CD4-positive, CD25-positive, alpha-beta regulatory T cell (primary cell): ENCODE data around the gene TMC1. TPM values are rescaled to one million over a fixed set of nuclear protein-coding genes. Genes with fewer than 3 reads are reported as not detected.

Experiments
- ATAC-seq, 2 donors: fragments of 150-1000 bp; cut with Tn5 transposase; one replicate each; pipeline ENCODE4 v1.10.0; 2021; ENCODE audit warnings: low read depth in 2 of 2, moderate number of reproducible peaks in 2 of 2, moderate library complexity in 1 of 2
- DNase-seq, 3 donors: peaks; one replicate each; pipeline versions ENCODE4 v3.0.0 to v3.0.0-alpha.2; 2012 to 2022; ENCODE audit warnings: mixed read lengths in 1 of 3
- H3K27ac ChIP-seq: one replicate; pipeline ENCODE4 v1.7.0; 2013; ENCODE audit warnings: mild to moderate bottlenecking, low read length; ENCODE audit not compliant: insufficient read depth, poor library complexity, severe bottlenecking
- H3K27me3 ChIP-seq: one replicate; pipeline ENCODE4 v1.7.0; 2013; ENCODE audit warnings: low read length; ENCODE audit not compliant: control insufficient read depth, insufficient read depth
- H3K36me3 ChIP-seq: one replicate; pipeline ENCODE4 v1.7.0; 2013; ENCODE audit warnings: mild to moderate bottlenecking, low read length, moderate library complexity; ENCODE audit not compliant: control insufficient read depth, insufficient read depth
- H3K4me1 ChIP-seq: 2 replicates; pipeline ENCODE4 v1.7.0; 2013; ENCODE audit warnings: mild to moderate bottlenecking, low read length; ENCODE audit not compliant: insufficient read depth, control insufficient read depth, poor library complexity, severe bottlenecking
- H3K4me3 ChIP-seq: one replicate; pipeline ENCODE4 v1.7.0; 2013; ENCODE audit warnings: low read depth, mild to moderate bottlenecking, low read length, moderate library complexity
- H3K9me3 ChIP-seq, 2 experiments: 1 replicate in 1 of 2; 2 replicates in 1 of 2; pipeline ENCODE4 v1.7.0; 2013; ENCODE audit warnings: low read length in 2 of 2, mild to moderate bottlenecking in 1 of 2, moderate library complexity in 1 of 2; ENCODE audit not compliant: control insufficient read depth in 2 of 2
- H3K27ac Mint-ChIP-seq, 3 donors: one replicate each; pipeline ENCODE4 v1.8.0; 2020 to 2022; ENCODE audit warnings: mild to moderate bottlenecking in 3 of 3, mixed read lengths in 3 of 3, moderate library complexity in 2 of 3
- H3K27me3 Mint-ChIP-seq: one replicate; pipeline ENCODE4 v1.8.0; 2022; ENCODE audit warnings: mild to moderate bottlenecking, mixed read lengths
- H3K36me3 Mint-ChIP-seq: one replicate; pipeline ENCODE4 v1.8.0; 2020; ENCODE audit warnings: mixed read lengths
- H3K4me1 Mint-ChIP-seq, 4 donors: one replicate each; pipeline ENCODE4 v1.8.0; 2020 to 2022; ENCODE audit warnings: mixed read lengths in 4 of 4, mild to moderate bottlenecking in 1 of 4
- H3K4me3 Mint-ChIP-seq, 4 donors: one replicate each; pipeline ENCODE4 v1.8.0; 2020 to 2022; ENCODE audit warnings: mild to moderate bottlenecking in 4 of 4, mixed read lengths in 4 of 4, moderate library complexity in 3 of 4
- H3K9me3 Mint-ChIP-seq, 7 donors: one replicate each; pipeline ENCODE4 v1.8.0; 2020 to 2022; ENCODE audit warnings: mixed read lengths in 7 of 7, mild to moderate bottlenecking in 3 of 7, moderate library complexity in 2 of 7
- polyA plus RNA-seq, 4 donors: library from polyadenylated mRNA; unstranded; fragments of 300-500 nt; fragmentation: Illumina TruSeq; gene quantifications; one replicate each; pipeline ENCODE4 v1.2.3, GENCODE V29; 2021
- total RNA-seq: library from RNA; stranded (reverse); gene quantifications from one replicate; pipeline ENCODE4 v1.2.3, GENCODE V29; 2022

Gene TMC1
- total and polyA plus RNA-seq, 5 donors from 2014 or later: not detected

DNA sequence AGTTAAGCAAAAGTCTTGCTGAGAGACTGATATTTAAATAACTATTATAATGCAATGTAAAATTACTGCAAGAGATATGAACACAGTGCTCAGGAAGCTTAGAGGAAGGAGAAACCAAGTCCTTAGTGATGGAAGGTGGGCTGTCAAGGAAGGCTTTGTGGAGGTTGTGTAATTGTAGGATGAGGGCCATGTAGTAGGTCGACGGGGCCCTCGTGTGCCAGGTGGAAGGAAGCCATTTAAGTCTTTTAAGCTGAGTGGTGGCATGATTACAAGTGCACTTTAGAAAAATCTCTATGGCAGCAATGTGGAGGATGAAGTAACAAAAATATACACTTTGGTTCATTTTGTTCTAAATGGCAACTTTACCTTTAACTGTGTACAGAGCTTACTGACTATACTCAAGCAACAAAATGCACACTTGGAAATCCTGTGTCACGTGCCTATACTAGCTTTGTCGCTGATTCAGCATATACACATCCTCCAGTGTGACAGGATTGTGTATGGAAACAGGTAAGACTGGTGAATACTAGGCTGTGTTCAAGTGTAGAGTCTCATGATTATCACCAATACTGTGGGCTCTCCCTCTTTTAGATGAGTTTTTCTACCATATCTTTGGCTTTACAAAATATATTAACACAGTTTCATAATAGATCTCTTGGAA is 78.6 kb downstream of the TMC1 start:
- H3K9me3 ChIP-seq: no peaks in the 10 kb centered on the region
- no peak overlapping the region for H3K27ac ChIP-seq
- no peaks in the 10 kb centered on the region for H3K36me3 Mint-ChIP-seq
- no peak overlapping the region for H3K27ac Mint-ChIP-seq
- ATAC-seq: no peak
- DNase-seq: no peak
- H3K4me3 ChIP-seq: no peak overlapping the region
- H3K4me1 ChIP-seq: no peaks in the 10 kb centered on the region
- H3K27me3 Mint-ChIP-seq: peaks cover 6% of the 10 kb centered on the region
- no peaks in the 10 kb centered on the region for H3K27me3 ChIP-seq
- H3K9me3 Mint-ChIP-seq: no peaks in the 10 kb centered on the region
- H3K36me3 ChIP-seq: no peaks in the 10 kb centered on the region
- no peak overlapping the region for H3K4me3 Mint-ChIP-seq
- H3K4me1 Mint-ChIP-seq: peaks cover 0 to 4% (median 0%) of the 10 kb centered on the region in 4 donors

DNA sequence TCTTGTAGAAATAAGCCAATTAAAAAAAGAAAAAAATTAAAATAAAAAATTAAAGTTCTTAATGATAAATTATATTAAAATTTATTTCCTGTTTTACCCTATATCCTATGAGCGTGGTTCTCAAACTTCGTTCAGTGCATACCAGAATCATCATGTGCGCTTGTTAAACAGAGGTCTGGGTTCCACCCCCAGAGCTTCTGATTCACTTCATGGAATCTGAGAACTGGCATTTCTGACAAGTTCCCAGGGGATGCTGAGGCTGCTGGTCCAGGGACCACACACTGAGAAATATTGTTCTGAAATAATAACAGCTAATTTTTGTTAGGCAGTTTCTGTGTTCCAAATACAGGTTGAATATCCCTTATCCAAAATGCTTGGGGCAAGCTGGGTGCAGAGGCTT is 79.3 kb downstream of the TMC1 start:
- peaks cover 0 to 4% (median 0%) of the 10 kb centered on the region in 4 donors for H3K4me1 Mint-ChIP-seq
- H3K4me3 Mint-ChIP-seq: no peak overlapping the region
- Histone ChIP-seq H3K4me3 (no peak overlapping the region), H3K36me3 (no peaks in the 10 kb centered on the region), H3K4me1 (no peaks in the 10 kb centered on the region), H3K9me3 (no peaks in the 10 kb centered on the region), H3K27ac (no peak overlapping the region), H3K27me3 (no peaks in the 10 kb centered on the region)
- peaks cover 7% of the 10 kb centered on the region for H3K27me3 Mint-ChIP-seq
- H3K27ac Mint-ChIP-seq: no peak overlapping the region
- H3K36me3 Mint-ChIP-seq: no peaks in the 10 kb centered on the region
- DNase-seq (no peak), ATAC-seq (no peak)
- H3K9me3 Mint-ChIP-seq: no peaks in the 10 kb centered on the region

DNA sequence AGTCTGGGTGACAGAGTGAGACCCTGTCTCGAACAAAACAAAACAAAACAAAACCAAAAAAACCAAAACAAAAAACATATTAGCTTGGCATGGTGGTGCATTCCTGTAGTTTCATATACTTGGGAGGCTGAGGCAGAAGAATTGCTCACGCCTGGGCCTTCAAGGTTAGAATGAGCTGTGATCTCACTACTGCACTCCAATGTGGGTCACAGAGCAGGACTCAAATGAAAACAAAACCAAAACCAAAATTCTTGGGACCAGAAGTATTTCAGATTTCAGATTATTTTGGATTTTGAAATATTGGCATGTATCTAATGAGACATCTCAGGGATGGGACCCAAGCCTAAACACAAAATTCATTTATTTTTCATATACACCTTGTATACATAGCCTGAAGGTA is 80.2 kb downstream of the TMC1 start:
- Histone ChIP-seq H3K27me3 (no peaks in the 10 kb centered on the region), H3K4me1 (no peaks in the 10 kb centered on the region), H3K9me3 (no peaks in the 10 kb centered on the region), H3K4me3 (no peak overlapping the region), H3K36me3 (no peaks in the 10 kb centered on the region), H3K27ac (no peak overlapping the region)
- ATAC-seq: no peak
- Mint-ChIP-seq H3K4me3 (no peak overlapping the region), H3K4me1 (peaks cover 0 to 4% (median 0%) of the 10 kb centered on the region in 4 donors), H3K9me3 (peaks cover 0 to 1% (median 0%) of the 10 kb centered on the region in 7 donors), H3K27ac (no peak overlapping the region), H3K27me3 (peaks cover 7% of the 10 kb centered on the region), H3K36me3 (no peaks in the 10 kb centered on the region)
- no peak for DNase-seq

DNA sequence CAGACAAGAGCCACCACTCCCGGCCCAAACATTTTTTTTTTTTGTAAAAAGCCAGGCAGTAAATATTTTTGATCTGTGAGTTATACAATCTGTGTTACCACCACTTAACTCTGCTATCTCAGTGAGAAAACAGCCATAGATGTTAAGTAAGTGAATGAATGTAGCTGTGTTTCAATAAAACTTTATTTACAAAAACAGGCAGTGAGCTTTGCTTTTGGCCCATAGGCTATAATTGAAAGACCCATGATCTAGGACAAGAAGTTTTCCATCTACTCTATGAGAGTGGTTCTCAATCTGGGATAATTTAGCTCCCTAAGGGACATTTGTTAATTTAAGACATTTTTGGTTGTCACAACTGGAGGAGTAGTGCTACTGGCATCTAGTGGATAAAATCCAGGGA is 91.0 kb downstream of the TMC1 start:
- H3K27ac Mint-ChIP-seq: no peak overlapping the region
- Histone ChIP-seq H3K36me3 (no peaks in the 10 kb centered on the region), H3K27ac (no peak overlapping the region), H3K9me3 (no peaks in the 10 kb centered on the region), H3K4me1 (no peaks in the 10 kb centered on the region), H3K4me3 (no peak overlapping the region), H3K27me3 (no peaks in the 10 kb centered on the region)
- H3K4me3 Mint-ChIP-seq: no peak overlapping the region
- DNase-seq (no peak), ATAC-seq (no peak)
- H3K9me3 Mint-ChIP-seq: peaks cover 0 to 1% (median 0%) of the 10 kb centered on the region in 7 donors
- H3K27me3 Mint-ChIP-seq: peaks cover 5% of the 10 kb centered on the region
- H3K4me1 Mint-ChIP-seq: no peaks in the 10 kb centered on the region
- H3K36me3 Mint-ChIP-seq: no peaks in the 10 kb centered on the region

DNA sequence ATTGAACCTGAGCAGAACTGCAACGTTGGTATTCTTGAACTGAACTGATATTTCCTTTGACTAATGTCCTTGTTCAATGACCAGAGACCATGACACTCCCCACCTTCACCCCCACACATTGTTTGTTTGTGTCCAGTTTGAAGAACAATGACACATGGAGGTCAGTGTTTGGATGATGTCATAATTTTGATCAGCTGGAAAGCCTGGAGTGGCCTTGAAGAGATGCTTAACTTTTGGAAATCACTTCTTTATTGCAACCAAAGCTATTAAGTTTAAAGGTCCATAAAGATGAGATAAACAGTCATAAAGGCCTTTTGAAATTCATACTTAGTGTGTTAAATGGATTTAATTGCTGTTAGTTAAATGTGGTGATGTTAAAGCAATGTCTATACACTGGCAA is 92.7 kb downstream of the TMC1 start:
- no peaks in the 10 kb centered on the region for H3K27me3 ChIP-seq
- no peaks in the 10 kb centered on the region for H3K4me1 Mint-ChIP-seq
- ATAC-seq: no peak
- H3K36me3 Mint-ChIP-seq: no peaks in the 10 kb centered on the region
- no peak overlapping the region for H3K4me3 Mint-ChIP-seq
- H3K4me1 ChIP-seq: no peaks in the 10 kb centered on the region
- peaks cover 0 to 1% (median 0%) of the 10 kb centered on the region in 7 donors for H3K9me3 Mint-ChIP-seq
- no peak for DNase-seq
- H3K27me3 Mint-ChIP-seq: peaks cover 5% of the 10 kb centered on the region
- no peaks in the 10 kb centered on the region for H3K9me3 ChIP-seq
- H3K27ac ChIP-seq: no peak overlapping the region
- H3K36me3 ChIP-seq: no peaks in the 10 kb centered on the region
- no peak overlapping the region for H3K27ac Mint-ChIP-seq
- H3K4me3 ChIP-seq: no peak overlapping the region

DNA sequence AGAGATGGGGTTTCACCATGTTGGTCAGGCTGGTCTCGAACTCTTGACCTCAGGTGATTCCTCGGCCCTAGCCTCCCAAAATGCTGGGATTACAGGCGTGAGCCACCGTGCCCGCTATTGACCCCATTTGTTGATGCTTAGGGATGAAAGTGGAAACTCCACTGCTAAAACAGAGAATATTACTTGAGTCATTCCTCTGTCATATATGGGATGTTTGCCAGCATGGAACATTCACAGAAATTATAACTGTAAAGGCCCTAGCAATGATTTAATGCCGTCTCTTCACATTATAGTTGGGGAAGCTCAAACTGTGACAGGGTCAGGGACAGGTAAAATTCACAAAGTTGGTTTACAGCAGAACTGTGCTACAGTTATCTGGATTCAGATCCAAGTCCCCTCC is 94.5 kb downstream of the TMC1 start:
- Histone ChIP-seq H3K27me3 (no peaks in the 10 kb centered on the region), H3K36me3 (no peaks in the 10 kb centered on the region), H3K9me3 (no peaks in the 10 kb centered on the region), H3K4me3 (no peak overlapping the region), H3K4me1 (no peaks in the 10 kb centered on the region), H3K27ac (no peak overlapping the region)
- H3K4me1 Mint-ChIP-seq: no peaks in the 10 kb centered on the region
- peaks cover 0 to 1% (median 0%) of the 10 kb centered on the region in 7 donors for H3K9me3 Mint-ChIP-seq
- H3K27ac Mint-ChIP-seq: no peak overlapping the region
- DNase-seq (no peak), ATAC-seq (no peak)
- H3K4me3 Mint-ChIP-seq: no peak overlapping the region
- H3K27me3 Mint-ChIP-seq: peaks cover 5% of the 10 kb centered on the region
- no peaks in the 10 kb centered on the region for H3K36me3 Mint-ChIP-seq

DNA sequence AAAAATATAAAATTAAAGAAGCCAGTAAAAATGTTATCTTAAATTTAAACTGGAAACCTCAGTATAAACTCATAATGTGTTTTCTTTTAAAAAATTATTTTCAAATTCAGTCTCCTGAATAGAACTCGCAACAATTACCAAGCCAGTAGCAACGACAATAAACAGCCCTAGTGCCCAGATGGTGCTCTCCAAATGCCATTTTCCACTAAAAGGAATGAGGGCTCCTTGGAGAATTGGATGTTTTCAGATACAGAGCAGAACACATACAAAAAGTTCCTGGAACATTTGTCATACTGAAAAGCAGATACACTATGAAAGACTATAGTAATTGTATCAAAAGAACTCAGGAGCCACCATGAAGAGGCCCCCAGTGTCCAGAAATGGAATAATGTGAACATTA is 97.4 kb downstream of the TMC1 start:
- no peaks in the 10 kb centered on the region for H3K27me3 Mint-ChIP-seq
- H3K36me3 Mint-ChIP-seq: no peaks in the 10 kb centered on the region
- ATAC-seq (no peak), DNase-seq (no peak)
- Histone ChIP-seq H3K27me3 (no peaks in the 10 kb centered on the region), H3K27ac (no peak overlapping the region), H3K9me3 (no peaks in the 10 kb centered on the region), H3K4me3 (no peak overlapping the region), H3K4me1 (no peaks in the 10 kb centered on the region), H3K36me3 (no peaks in the 10 kb centered on the region)
- H3K4me3 Mint-ChIP-seq: no peak overlapping the region
- H3K27ac Mint-ChIP-seq: no peak overlapping the region
- H3K9me3 Mint-ChIP-seq: no peaks in the 10 kb centered on the region
- H3K4me1 Mint-ChIP-seq: no peaks in the 10 kb centered on the region

DNA sequence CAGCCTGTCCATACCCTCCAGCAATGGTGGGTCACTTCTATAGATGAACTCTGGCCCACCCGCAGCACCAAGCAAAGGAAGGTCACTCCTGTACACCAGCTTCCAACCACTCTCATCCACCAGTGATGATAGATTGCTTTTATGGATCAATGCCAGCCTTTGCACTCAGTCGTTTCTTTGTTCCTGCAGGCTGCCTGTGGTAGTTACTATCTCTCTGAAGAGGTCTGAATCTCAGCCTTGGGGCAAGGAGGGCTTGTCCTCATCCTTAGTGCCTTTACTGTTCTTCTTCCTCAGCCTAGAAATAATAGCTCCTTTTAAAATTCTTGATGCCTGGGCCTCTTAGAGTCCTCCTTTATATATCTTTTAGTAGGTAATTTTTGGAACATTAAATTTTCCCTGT is 100.8 kb downstream of the TMC1 start:
- H3K36me3 Mint-ChIP-seq: no peaks in the 10 kb centered on the region
- H3K4me1 Mint-ChIP-seq: no peaks in the 10 kb centered on the region
- Histone ChIP-seq H3K27ac (no peak overlapping the region), H3K9me3 (no peaks in the 10 kb centered on the region), H3K4me1 (no peaks in the 10 kb centered on the region), H3K36me3 (no peaks in the 10 kb centered on the region), H3K27me3 (no peaks in the 10 kb centered on the region), H3K4me3 (no peak overlapping the region)
- no peak overlapping the region for H3K4me3 Mint-ChIP-seq
- ATAC-seq (no peak), DNase-seq (no peak)
- no peak overlapping the region for H3K27ac Mint-ChIP-seq
- H3K9me3 Mint-ChIP-seq: no peaks in the 10 kb centered on the region
- H3K27me3 Mint-ChIP-seq: no peaks in the 10 kb centered on the region
